Measurements from ENCODE around the gene PALB2. TPM values are rescaled to one million over a fixed set of nuclear protein-coding genes. Genes with fewer than 3 reads are reported as not detected.
A peak's percentile ranks its signal among the peaks of the same experiment; 100 is the strongest.

The PALB2 gene
- 9.4 TPM for total RNA-seq
- polyA plus RNA-seq = 7.0 TPM

DNA sequence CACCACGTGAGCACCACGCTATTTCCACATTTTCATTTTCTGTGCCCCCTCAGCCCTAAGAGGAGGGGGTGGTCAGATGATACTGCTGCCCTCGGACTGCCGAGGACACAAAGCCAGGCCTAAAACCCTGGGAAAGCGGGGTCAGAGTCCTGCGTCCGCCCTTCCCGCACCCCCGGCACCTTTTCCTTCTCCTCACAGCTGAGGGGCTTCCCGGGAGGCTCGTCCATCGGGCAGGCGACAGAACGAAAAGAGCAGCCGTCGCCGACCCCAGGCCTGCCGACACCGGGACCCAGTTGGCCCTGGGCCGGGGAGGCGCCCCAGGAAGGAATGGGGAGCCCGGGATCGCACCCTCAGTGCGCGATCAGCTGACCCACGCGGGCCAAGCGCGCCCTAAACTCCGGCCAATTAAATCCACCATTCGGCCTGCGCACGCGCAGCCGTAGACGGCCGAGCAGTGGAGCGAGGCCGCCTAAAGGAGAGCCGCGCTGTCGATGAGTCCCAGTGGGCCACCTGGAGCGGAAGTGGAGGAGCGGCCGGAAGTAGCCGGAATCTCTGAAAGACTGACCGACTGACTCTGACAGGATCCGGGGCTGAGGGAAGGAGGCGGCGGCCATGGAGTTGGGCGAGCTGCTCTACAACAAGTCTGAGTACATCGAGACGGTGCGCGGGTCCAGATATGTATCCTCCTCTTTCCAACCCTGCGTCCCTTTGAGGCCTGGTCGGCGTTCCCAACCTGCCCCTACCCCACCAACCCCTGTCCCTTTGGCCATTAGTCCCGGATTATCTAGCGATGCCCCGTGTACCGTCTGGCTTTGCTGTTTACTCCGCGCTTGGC, at the start of gene PALB2, which contains the start of gene DCTN5:
TSS of gene PALB2 (minus strand) at position 380 of the 835 bp plus-strand sequence. CDS start at position 227, 153 bp downstream.
TSS of gene DCTN5 (plus strand) at position 536 of the 835 bp plus-strand sequence. CDS start at position 613, 77 bp downstream.
- H3K4me3 ChIP-seq (ENCODE audit: low read depth, low read length) = peak within 1 kb of the TSS; percentile 84
- H3K4me1 ChIP-seq (ENCODE audit: insufficient read depth) = no peaks in the 10 kb centered on the region
- peaks cover 2% of the 10 kb centered on the region for H3K36me3 ChIP-seq (ENCODE audit: insufficient read depth)
- DNase-seq (ENCODE audit: extremely low spot score) = peak; percentile 76
- H3K27ac ChIP-seq (ENCODE audit: low read depth) = no peak within 1 kb of the TSS
- WGBS = under 1% methylated on average over 64 of the region's 64 CpGs

DNA sequence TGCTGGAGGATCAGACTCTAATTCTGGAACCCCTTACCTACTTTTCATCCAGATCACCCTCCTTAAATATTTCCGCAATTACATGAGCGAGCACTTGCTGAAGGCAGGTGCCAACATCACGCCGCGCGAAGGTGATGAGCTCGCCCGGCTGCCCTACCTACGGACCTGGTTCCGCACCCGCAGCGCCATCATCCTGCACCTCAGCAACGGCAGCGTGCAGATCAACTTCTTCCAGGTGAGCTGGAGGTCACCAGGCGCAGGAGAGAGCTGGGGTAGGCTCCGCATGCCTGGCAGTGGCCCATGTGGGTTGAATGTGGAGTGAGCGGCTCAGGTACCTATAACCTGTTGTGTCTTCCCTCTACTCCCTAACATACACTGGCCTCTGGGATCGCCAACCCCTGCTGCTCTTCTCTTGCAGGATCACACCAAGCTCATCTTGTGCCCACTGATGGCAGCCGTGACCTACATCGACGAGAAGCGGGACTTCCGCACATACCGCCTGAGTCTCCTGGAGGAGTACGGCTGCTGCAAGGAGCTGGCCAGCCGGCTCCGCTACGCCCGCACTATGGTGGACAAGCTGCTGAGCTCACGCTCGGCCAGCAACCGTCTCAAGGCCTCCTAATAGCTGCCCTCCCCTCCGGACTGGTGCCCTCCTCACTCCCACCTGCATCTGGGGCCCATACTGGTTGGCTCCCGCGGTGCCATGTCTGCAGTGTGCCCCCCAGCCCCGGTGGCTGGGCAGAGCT, 48.5 kb upstream of the PALB2 start:
- H3K4me1 ChIP-seq (ENCODE audit: insufficient read depth) = no peaks in the 10 kb centered on the region
- peaks cover 3% of the 10 kb centered on the region for H3K36me3 ChIP-seq (ENCODE audit: insufficient read depth)
- no peak overlapping the region for H3K27ac ChIP-seq (ENCODE audit: low read depth)
- 97% methylated on average over 36 of the region's 36 CpGs for WGBS
- H3K4me3 ChIP-seq (ENCODE audit: low read depth, low read length) = no peak overlapping the region
- DNase-seq (ENCODE audit: extremely low spot score) = no peak

DNA sequence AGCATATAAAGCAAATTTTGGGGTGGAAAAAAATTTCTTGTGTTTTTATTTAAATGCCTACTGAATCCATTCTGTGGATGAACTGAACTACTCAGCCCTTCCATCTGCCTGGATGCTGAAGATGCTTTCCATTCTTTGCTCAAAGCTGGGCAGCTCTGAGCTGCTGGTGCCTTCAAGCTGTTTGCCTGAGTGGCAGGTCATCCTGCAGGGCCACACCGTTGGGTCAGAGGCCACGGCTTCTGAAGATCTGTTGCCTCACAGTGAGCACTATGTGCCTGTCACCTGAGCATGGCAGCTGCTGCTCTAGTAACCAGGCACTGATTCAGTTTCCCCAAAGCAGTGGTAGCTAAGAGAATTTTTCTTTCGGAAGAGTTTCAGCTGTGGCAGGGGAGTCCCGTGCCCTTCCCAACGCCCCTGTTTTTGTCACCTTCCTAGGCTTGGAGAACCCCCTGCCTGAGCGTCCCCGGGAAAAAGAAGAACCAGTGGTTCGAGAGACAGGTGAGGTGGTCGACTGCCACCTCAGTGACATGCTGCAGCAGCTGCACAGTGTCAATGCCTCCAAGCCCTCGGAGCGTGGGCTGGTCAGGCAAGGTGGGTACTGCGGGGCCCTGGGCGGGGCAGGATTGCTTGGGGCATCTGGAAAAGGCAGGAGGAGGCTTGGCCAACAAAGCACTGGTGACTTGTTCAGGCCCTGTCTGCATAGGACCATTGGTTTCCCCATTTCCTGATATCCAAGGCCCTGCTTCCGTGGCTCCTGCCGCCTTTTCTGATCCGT, 46.1 kb upstream of the PALB2 start:
- WGBS = 97% methylated on average over 16 of the region's 16 CpGs
- peaks cover 3% of the 10 kb centered on the region for H3K36me3 ChIP-seq (ENCODE audit: insufficient read depth)
- H3K27ac ChIP-seq (ENCODE audit: low read depth) = no peak overlapping the region
- H3K4me3 ChIP-seq (ENCODE audit: low read depth, low read length) = no peak overlapping the region
- no peaks in the 10 kb centered on the region for H3K4me1 ChIP-seq (ENCODE audit: insufficient read depth)
- no peak for DNase-seq (ENCODE audit: extremely low spot score)

GRCh38 chr16:23683487-23683886, 42.4 kb upstream of the PALB2 start:
- Histone ChIP-seq H3K4me3 (ENCODE audit: low read depth, low read length) (no peak overlapping the region), H3K27ac (ENCODE audit: low read depth) (no peak overlapping the region), H3K36me3 (ENCODE audit: insufficient read depth) (no peaks in the 10 kb centered on the region), H3K4me1 (ENCODE audit: insufficient read depth) (no peaks in the 10 kb centered on the region)
- no peak for DNase-seq (ENCODE audit: extremely low spot score)
- 88% methylated on average over 3 of the region's 3 CpGs for WGBS

- Histone ChIP-seq H3K4me1 (ENCODE audit: insufficient read depth) (no peaks in the 10 kb centered on the region), H3K27ac (ENCODE audit: low read depth) (no peak overlapping the region), H3K4me3 (ENCODE audit: low read depth, low read length) (no peak overlapping the region), H3K36me3 (ENCODE audit: insufficient read depth) (no peaks in the 10 kb centered on the region)
- no peak for DNase-seq (ENCODE audit: extremely low spot score)
- WGBS = 96% methylated on average over 1 of the region's 1 CpG
Measured at GRCh38 chr16:23682181-23682580, 41.1 kb upstream of the PALB2 start.

DNA sequence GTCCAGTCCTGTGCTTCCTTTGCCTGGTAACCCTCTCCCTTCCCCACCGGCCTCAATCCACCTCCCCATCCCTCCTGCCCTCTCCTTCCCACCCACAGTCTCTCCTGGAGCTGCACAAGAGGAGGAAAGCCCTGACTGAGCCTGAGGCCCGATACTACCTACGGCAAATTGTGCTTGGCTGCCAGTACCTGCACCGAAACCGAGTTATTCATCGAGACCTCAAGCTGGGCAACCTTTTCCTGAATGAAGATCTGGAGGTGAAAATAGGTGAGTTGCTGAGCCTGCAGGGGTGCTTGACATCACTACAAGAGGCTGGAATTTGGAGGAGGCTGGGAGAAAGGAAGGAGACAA, 38.9 kb upstream of the PALB2 start:
- no peak overlapping the region for H3K4me3 ChIP-seq (ENCODE audit: low read depth, low read length)
- no peaks in the 10 kb centered on the region for H3K4me1 ChIP-seq (ENCODE audit: insufficient read depth)
- no peak for DNase-seq (ENCODE audit: extremely low spot score)
- WGBS = 36% methylated on average over 6 of the region's 6 CpGs
- no peak overlapping the region for H3K27ac ChIP-seq (ENCODE audit: low read depth)
- H3K36me3 ChIP-seq (ENCODE audit: insufficient read depth) = no peaks in the 10 kb centered on the region

GRCh38 chr16:23679274-23679985, 38.3 kb upstream of the PALB2 start:
- Histone ChIP-seq H3K36me3 (ENCODE audit: insufficient read depth) (no peaks in the 10 kb centered on the region), H3K4me3 (ENCODE audit: low read depth, low read length) (no peak overlapping the region), H3K27ac (ENCODE audit: low read depth) (no peak overlapping the region), H3K4me1 (ENCODE audit: insufficient read depth) (no peaks in the 10 kb centered on the region)
- no peak for DNase-seq (ENCODE audit: extremely low spot score)
- 6% methylated on average over 24 of the region's 24 CpGs for WGBS

- Histone ChIP-seq H3K36me3 (ENCODE audit: insufficient read depth) (no peaks in the 10 kb centered on the region), H3K4me3 (ENCODE audit: low read depth, low read length) (peak within 1 kb of the TSS; percentile 52), H3K27ac (ENCODE audit: low read depth) (no peak within 1 kb of the TSS), H3K4me1 (ENCODE audit: insufficient read depth) (no peaks in the 10 kb centered on the region)
- DNase-seq (ENCODE audit: extremely low spot score) = peak; percentile 66
- under 1% methylated on average over 75 of the region's 75 CpGs for WGBS
Measured at GRCh38 chr16:23678430-23679273, 37.5 kb upstream of the PALB2 start, which contains the start of gene PLK1. Gene PLK1 (plus strand): TSS chr16:23678889. CDS start chr16:23678933, 44 bp downstream.

GRCh38 chr16:23676924-23677480, 35.9 kb upstream of the PALB2 start:
- Histone ChIP-seq H3K4me1 (ENCODE audit: insufficient read depth) (no peaks in the 10 kb centered on the region), H3K27ac (ENCODE audit: low read depth) (no peak overlapping the region), H3K4me3 (ENCODE audit: low read depth, low read length) (no peak overlapping the region), H3K36me3 (ENCODE audit: insufficient read depth) (no peaks in the 10 kb centered on the region)
- 94% methylated on average over 2 of the region's 2 CpGs for WGBS
- no peak for DNase-seq (ENCODE audit: extremely low spot score)

- Histone ChIP-seq H3K27ac (ENCODE audit: low read depth) (no peak overlapping the region), H3K4me3 (ENCODE audit: low read depth, low read length) (no peak overlapping the region), H3K36me3 (ENCODE audit: insufficient read depth) (no peaks in the 10 kb centered on the region), H3K4me1 (ENCODE audit: insufficient read depth) (no peaks in the 10 kb centered on the region)
- DNase-seq (ENCODE audit: extremely low spot score) = no peak
- WGBS = 73% methylated on average over 8 of the region's 8 CpGs
Measured at GRCh38 chr16:23673971-23674614, 33.0 kb upstream of the PALB2 start.

GRCh38 chr16:23670137-23670776, 29.1 kb upstream of the PALB2 start:
- H3K4me1 ChIP-seq (ENCODE audit: insufficient read depth) = no peaks in the 10 kb centered on the region
- 94% methylated on average over 4 of the region's 4 CpGs for WGBS
- DNase-seq (ENCODE audit: extremely low spot score) = no peak
- H3K27ac ChIP-seq (ENCODE audit: low read depth) = no peak overlapping the region
- H3K4me3 ChIP-seq (ENCODE audit: low read depth, low read length) = no peak overlapping the region
- H3K36me3 ChIP-seq (ENCODE audit: insufficient read depth) = peaks cover 5% of the 10 kb centered on the region
